Neural progenitor cell (in vitro differentiated cells): ENCODE data around the gene AGMO. TPM values are rescaled to one million over a fixed set of nuclear protein-coding genes. Genes with fewer than 3 reads are reported as not detected.
A peak's percentile ranks its signal among the peaks of the same experiment; 100 is the strongest.

Source experiments
- DNase-seq: peaks from one replicate; pipeline ENCODE4 v3.0.0-alpha.2; 2016; ENCODE audit warnings: low spot score
- H2AFZ ChIP-seq: fragments of 200-600 bp; sonication (generic); replicated peaks from 2 replicates; pipeline ENCODE4 v1.6.1; 2016; ENCODE audit warnings: antibody characterized with exemption
- H3F3A ChIP-seq: fragments of 200-600 bp; sonication (generic); 2 replicates; pipeline ENCODE4 v1.6.1; 2016; ENCODE audit warnings: antibody characterized with exemption, low read depth
- H3K27ac ChIP-seq: fragments of 200-600 bp; sonication (generic); 2 replicates; pipeline ENCODE4 v1.5.1; 2016; ENCODE audit warnings: mild to moderate bottlenecking
- H3K27me3 ChIP-seq: fragments of 200-600 bp; sonication (generic); 2 replicates; pipeline ENCODE4 v1.6.1; 2016; ENCODE audit warnings: mild to moderate bottlenecking, moderate library complexity
- H3K36me3 ChIP-seq: fragments of 200-600 bp; sonication (generic); 2 replicates; pipeline ENCODE4 v1.5.1; 2016
- H3K4me1 ChIP-seq: fragments of 200-600 bp; sonication (generic); 2 replicates; pipeline ENCODE4 v1.6.1; 2016; ENCODE audit warnings: mixed run types
- H3K4me2 ChIP-seq: fragments of 200-600 bp; sonication (generic); 2 replicates; pipeline ENCODE4 v1.6.1; 2016
- H3K4me3 ChIP-seq: fragments of 200-600 bp; sonication (generic); 2 replicates; pipeline ENCODE4 v1.5.1; 2016
- H3K79me2 ChIP-seq: fragments of 200-600 bp; sonication (generic); 2 replicates; pipeline ENCODE4 v1.6.1; 2016; ENCODE audit warnings: low read depth
- H3K9ac ChIP-seq: fragments of 200-600 bp; sonication (generic); 2 replicates; pipeline ENCODE4 v1.6.1; 2016
- H3K9me3 ChIP-seq: fragments of 200-600 bp; sonication (generic); 2 replicates; pipeline ENCODE4 v1.5.1; 2016; ENCODE audit warnings: low read depth
- H4K20me1 ChIP-seq: fragments of 200-600 bp; sonication (generic); 2 replicates; pipeline ENCODE4 v1.6.1; 2016; ENCODE audit warnings: low read depth
- H3K27ac Mint-ChIP-seq: 3 replicates; pipeline ENCODE4 v1.8.0; 2021; ENCODE audit warnings: mixed read lengths
- H3K27me3 Mint-ChIP-seq: 2 replicates; pipeline ENCODE4 v1.8.0; 2022; ENCODE audit warnings: low read depth, mild to moderate bottlenecking, inconsistent platforms, moderate library complexity, mixed read lengths; ENCODE audit not compliant: insufficient read depth
- H3K36me3 Mint-ChIP-seq: 3 replicates; pipeline ENCODE4 v1.8.0; 2021; ENCODE audit warnings: mixed read lengths
- H3K4me1 Mint-ChIP-seq: 3 replicates; pipeline ENCODE4 v1.8.0; 2021; ENCODE audit warnings: mixed read lengths
- H3K4me3 Mint-ChIP-seq: 3 replicates; pipeline ENCODE4 v1.8.0; 2021; ENCODE audit warnings: mild to moderate bottlenecking, moderate library complexity, mixed read lengths
- H3K9me3 Mint-ChIP-seq: 3 replicates; pipeline ENCODE4 v1.8.0; 2020; ENCODE audit warnings: mixed read lengths
- EZH2 ChIP-seq: fragments of 200-600 bp; sonication (generic); IDR thresholded peaks from 2 replicates; pipeline ENCODE4 v1.6.1; 2017; ENCODE audit warnings: antibody characterized with exemption, mild to moderate bottlenecking, moderate library complexity
- EZH2phosphoT487 ChIP-seq: fragments of 200-600 bp; sonication (generic); IDR thresholded peaks from 2 replicates; pipeline ENCODE4 v1.6.1; 2017; ENCODE audit warnings: antibody characterized with exemption
- total RNA-seq: library from RNA; depleted of rRNA; stranded (reverse); fragments of >200 nt; gene quantifications from 2 replicates; pipeline ENCODE4 v1.2.3, GENCODE V29; 2015; ENCODE audit warnings: low replicate concordance
- TF ChIP-seq, protein P1 (sequence below): fragments of 200-600 bp; sonication (generic); IDR thresholded peaks from 2 replicates; pipeline ENCODE4 v1.5.1; 2017; ENCODE audit warnings: antibody characterized with exemption, mild to moderate bottlenecking

The AGMO gene
- total RNA-seq, 1 donor from 2014 or later: 0.30 TPM

GRCh38 chr7:15291699-15292098, 270.1 kb downstream of the AGMO start:
- H2AFZ ChIP-seq: no peak overlapping the region
- Mint-ChIP-seq H3K27ac (no peak overlapping the region), H3K4me1 (peaks cover 2% of the 10 kb centered on the region), H3K4me3 (no peak overlapping the region), H3K36me3 (no peaks in the 10 kb centered on the region), H3K9me3 (no peaks in the 10 kb centered on the region), H3K27me3 (no peaks in the 10 kb centered on the region)
- no peaks in the 10 kb centered on the region for H3K9me3 ChIP-seq
- no peak overlapping the region for H3K27ac ChIP-seq
- H3K4me1 ChIP-seq: no peaks in the 10 kb centered on the region
- no peak overlapping the region for H3K4me2 ChIP-seq
- no peak overlapping the region for H3K4me3 ChIP-seq
- no peaks in the 10 kb centered on the region for H3K79me2 ChIP-seq
- no peaks in the 10 kb centered on the region for H3K36me3 ChIP-seq
- TF ChIP-seq EZH2phosphoT487 (no peak), EZH2 (no peak)
- TF ChIP-seq, protein P1, sequence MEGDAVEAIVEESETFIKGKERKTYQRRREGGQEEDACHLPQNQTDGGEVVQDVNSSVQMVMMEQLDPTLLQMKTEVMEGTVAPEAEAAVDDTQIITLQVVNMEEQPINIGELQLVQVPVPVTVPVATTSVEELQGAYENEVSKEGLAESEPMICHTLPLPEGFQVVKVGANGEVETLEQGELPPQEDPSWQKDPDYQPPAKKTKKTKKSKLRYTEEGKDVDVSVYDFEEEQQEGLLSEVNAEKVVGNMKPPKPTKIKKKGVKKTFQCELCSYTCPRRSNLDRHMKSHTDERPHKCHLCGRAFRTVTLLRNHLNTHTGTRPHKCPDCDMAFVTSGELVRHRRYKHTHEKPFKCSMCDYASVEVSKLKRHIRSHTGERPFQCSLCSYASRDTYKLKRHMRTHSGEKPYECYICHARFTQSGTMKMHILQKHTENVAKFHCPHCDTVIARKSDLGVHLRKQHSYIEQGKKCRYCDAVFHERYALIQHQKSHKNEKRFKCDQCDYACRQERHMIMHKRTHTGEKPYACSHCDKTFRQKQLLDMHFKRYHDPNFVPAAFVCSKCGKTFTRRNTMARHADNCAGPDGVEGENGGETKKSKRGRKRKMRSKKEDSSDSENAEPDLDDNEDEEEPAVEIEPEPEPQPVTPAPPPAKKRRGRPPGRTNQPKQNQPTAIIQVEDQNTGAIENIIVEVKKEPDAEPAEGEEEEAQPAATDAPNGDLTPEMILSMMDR: peak; percentile 13
- no peaks in the 10 kb centered on the region for H3F3A ChIP-seq
- H4K20me1 ChIP-seq: no peaks in the 10 kb centered on the region
- H3K27me3 ChIP-seq: no peaks in the 10 kb centered on the region
- DNase-seq: peak; percentile 7
- no peak overlapping the region for H3K9ac ChIP-seq

DNA sequence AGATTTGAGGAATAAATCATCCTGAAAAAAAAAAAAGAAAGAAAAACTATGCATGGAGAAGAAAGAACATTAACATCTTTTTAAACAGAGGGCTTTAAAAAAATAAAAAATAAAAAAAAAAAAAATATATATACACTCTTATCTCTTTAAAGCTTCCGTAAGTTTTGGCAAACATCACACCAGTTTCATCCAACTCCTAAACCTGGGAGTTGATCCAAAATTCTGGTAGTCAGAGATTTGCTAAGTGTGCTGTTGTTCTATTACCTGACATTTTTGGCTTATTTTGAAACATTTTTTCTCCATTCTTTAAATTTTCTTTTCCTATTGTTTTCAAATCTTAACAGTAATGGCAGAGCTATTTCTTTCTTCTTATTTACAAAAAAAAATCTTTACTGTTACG, 273.1 kb downstream of the AGMO start:
- no peaks in the 10 kb centered on the region for H3K9me3 ChIP-seq
- no peaks in the 10 kb centered on the region for H4K20me1 ChIP-seq
- H3K27ac ChIP-seq: no peak overlapping the region
- H2AFZ ChIP-seq: no peak overlapping the region
- H3K9ac ChIP-seq: no peak overlapping the region
- Mint-ChIP-seq H3K4me3 (no peak overlapping the region), H3K27me3 (no peaks in the 10 kb centered on the region), H3K27ac (no peak overlapping the region), H3K36me3 (no peaks in the 10 kb centered on the region), H3K9me3 (no peaks in the 10 kb centered on the region), H3K4me1 (peaks cover 2% of the 10 kb centered on the region)
- no peak overlapping the region for H3K4me2 ChIP-seq
- H3K79me2 ChIP-seq: no peaks in the 10 kb centered on the region
- no peaks in the 10 kb centered on the region for H3K4me1 ChIP-seq
- H3K27me3 ChIP-seq: no peaks in the 10 kb centered on the region
- H3K4me3 ChIP-seq: no peak overlapping the region
- H3F3A ChIP-seq: no peaks in the 10 kb centered on the region
- DNase-seq: no peak
- TF ChIP-seq, protein P1: no peak
- TF ChIP-seq EZH2 (no peak), EZH2phosphoT487 (no peak)
- H3K36me3 ChIP-seq: no peaks in the 10 kb centered on the region

DNA sequence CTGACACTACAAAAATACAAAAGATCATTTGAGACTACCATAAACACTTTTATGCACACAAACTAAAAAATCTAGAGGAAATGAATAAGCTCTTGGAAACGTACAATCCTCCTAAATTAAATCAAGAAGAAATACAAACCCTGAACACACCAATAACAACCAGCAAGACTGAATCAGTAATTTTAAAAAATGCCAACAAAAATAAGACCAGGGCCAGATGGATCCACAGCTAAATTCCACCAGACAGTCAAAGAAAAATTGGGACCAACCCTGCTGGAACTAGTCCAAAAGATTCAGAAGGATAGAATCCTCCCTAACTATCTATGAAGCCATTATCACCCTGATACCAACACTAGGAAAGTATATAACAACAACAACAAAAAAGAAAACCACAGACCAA, 277.4 kb downstream of the AGMO start:
- DNase-seq: no peak
- no peak overlapping the region for H3K4me3 Mint-ChIP-seq

More for the DNA sequence above, 277.4 kb downstream of the AGMO start:
- Mint-ChIP-seq H3K27me3 (peaks cover 2% of the 10 kb centered on the region), H3K9me3 (peaks cover 7% of the 10 kb centered on the region), H3K27ac (no peak overlapping the region), H3K4me1 (peaks cover 3% of the 10 kb centered on the region), H3K36me3 (no peaks in the 10 kb centered on the region)
- no peak for TF ChIP-seq EZH2phosphoT487
- TF ChIP-seq, protein P1: no peak
- TF ChIP-seq EZH2: no peak
- Histone ChIP-seq H3K36me3 (no peaks in the 10 kb centered on the region), H3K4me3 (no peak overlapping the region), H3K9me3 (no peaks in the 10 kb centered on the region), H3K79me2 (no peaks in the 10 kb centered on the region), H3K4me1 (peaks cover 6% of the 10 kb centered on the region), H3K4me2 (no peak overlapping the region), H3K27me3 (no peaks in the 10 kb centered on the region), H4K20me1 (no peaks in the 10 kb centered on the region), H2AFZ (no peak overlapping the region), H3K27ac (no peak overlapping the region), H3F3A (no peaks in the 10 kb centered on the region), H3K9ac (no peak overlapping the region)
